ENCODE data around the gene TM4SF1. TPM values are rescaled to one million over a fixed set of nuclear protein-coding genes. Genes with fewer than 3 reads are reported as not detected.

TM4SF1 gene
- total RNA-seq, 1 donor from 2014 or later = 23.2 TPM

DNA sequence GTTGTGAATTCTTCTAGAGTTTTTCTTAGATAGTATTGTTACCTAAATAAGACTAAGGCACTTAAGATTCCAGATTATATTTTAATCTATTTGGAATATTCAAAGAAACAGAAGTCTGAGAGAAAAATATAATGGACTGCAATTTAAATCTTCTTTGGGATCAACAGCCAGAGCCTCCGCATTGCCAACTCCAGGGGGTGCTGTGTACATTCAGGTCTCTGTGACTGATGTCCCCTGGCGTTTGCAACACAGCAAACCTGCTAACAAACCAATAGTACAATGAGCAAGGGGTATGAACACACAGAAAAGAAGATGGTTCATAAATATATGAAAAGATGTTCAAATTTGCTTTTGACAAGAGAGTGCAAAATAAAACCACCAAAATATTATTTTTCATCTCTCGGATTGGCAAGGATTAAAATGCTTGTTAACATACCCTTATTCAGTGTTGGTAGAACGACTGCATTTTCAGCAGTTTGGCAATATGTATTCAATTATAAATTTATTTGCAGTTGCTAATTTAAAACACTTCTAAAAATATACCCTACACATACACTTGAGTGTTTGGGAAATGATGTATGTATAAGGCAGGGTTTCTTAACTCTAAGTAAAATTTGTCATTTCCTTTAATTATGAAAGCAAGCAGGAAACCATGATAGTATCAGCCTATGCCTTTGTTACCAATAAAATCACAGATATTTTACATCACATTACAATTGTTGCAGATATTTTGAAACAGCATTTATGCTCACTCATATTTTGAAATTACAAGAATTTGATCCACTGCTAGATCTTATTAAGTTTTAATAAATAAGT lies 16.1 kb upstream of the TM4SF1 start:
- peak; percentile 80 for DNase-seq (ENCODE audit: low read depth)
- TF ChIP-seq, protein P1, sequence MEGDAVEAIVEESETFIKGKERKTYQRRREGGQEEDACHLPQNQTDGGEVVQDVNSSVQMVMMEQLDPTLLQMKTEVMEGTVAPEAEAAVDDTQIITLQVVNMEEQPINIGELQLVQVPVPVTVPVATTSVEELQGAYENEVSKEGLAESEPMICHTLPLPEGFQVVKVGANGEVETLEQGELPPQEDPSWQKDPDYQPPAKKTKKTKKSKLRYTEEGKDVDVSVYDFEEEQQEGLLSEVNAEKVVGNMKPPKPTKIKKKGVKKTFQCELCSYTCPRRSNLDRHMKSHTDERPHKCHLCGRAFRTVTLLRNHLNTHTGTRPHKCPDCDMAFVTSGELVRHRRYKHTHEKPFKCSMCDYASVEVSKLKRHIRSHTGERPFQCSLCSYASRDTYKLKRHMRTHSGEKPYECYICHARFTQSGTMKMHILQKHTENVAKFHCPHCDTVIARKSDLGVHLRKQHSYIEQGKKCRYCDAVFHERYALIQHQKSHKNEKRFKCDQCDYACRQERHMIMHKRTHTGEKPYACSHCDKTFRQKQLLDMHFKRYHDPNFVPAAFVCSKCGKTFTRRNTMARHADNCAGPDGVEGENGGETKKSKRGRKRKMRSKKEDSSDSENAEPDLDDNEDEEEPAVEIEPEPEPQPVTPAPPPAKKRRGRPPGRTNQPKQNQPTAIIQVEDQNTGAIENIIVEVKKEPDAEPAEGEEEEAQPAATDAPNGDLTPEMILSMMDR (IDR thresholded peaks at IDR 0.05; ENCODE audit: insufficient read depth, low read length, severe bottlenecking) = peak; percentile 84
- no peak for FAIRE-seq
- Histone ChIP-seq H3K27me3 (ENCODE audit: control insufficient read depth, insufficient read depth, low read length) (no peaks in the 10 kb centered on the region), H3K36me3 (ENCODE audit: control insufficient read depth, insufficient read depth, low read length) (no peaks in the 10 kb centered on the region), H3K4me3 (ENCODE audit: low read depth, low read length) (no peak overlapping the region)

- Histone ChIP-seq H3K4me3 (ENCODE audit: low read depth, low read length) (no peak overlapping the region), H3K36me3 (ENCODE audit: control insufficient read depth, insufficient read depth, low read length) (no peaks in the 10 kb centered on the region), H3K27me3 (ENCODE audit: control insufficient read depth, insufficient read depth, low read length) (no peaks in the 10 kb centered on the region)
- no peak for FAIRE-seq
- TF ChIP-seq, protein P1 (IDR thresholded peaks at IDR 0.05; ENCODE audit: insufficient read depth, low read length, severe bottlenecking) = no peak
- no peak for DNase-seq (ENCODE audit: low read depth)
Observed at GRCh38 chr3:149391960-149392359, 14.5 kb upstream of the TM4SF1 start.

GRCh38 chr3:149390772-149391212 lies 13.3 kb upstream of the TM4SF1 start:
- H3K36me3 ChIP-seq (ENCODE audit: control insufficient read depth, insufficient read depth, low read length) = no peaks in the 10 kb centered on the region
- DNase-seq (ENCODE audit: low read depth) = peak; percentile 92
- TF ChIP-seq, protein P1 (IDR thresholded peaks at IDR 0.05; ENCODE audit: insufficient read depth, low read length, severe bottlenecking) = no peak
- FAIRE-seq = no peak
- H3K4me3 ChIP-seq (ENCODE audit: low read depth, low read length) = no peak overlapping the region
- H3K27me3 ChIP-seq (ENCODE audit: control insufficient read depth, insufficient read depth, low read length) = no peaks in the 10 kb centered on the region

- Histone ChIP-seq H3K36me3 (ENCODE audit: control insufficient read depth, insufficient read depth, low read length) (no peaks in the 10 kb centered on the region), H3K4me3 (ENCODE audit: low read depth, low read length) (no peak overlapping the region), H3K27me3 (ENCODE audit: control insufficient read depth, insufficient read depth, low read length) (no peaks in the 10 kb centered on the region)
- DNase-seq (ENCODE audit: low read depth) (peak; percentile 63), FAIRE-seq (no peak)
- TF ChIP-seq, protein P1 (IDR thresholded peaks at IDR 0.05; ENCODE audit: insufficient read depth, low read length, severe bottlenecking) = no peak
Observed at GRCh38 chr3:149390294-149390693, 12.8 kb upstream of the TM4SF1 start.

- TF ChIP-seq, protein P1 (IDR thresholded peaks at IDR 0.05; ENCODE audit: insufficient read depth, low read length, severe bottlenecking) = no peak
- no peaks in the 10 kb centered on the region for H3K27me3 ChIP-seq (ENCODE audit: control insufficient read depth, insufficient read depth, low read length)
- no peaks in the 10 kb centered on the region for H3K36me3 ChIP-seq (ENCODE audit: control insufficient read depth, insufficient read depth, low read length)
- FAIRE-seq (no peak), DNase-seq (ENCODE audit: low read depth) (no peak)
- H3K4me3 ChIP-seq (ENCODE audit: low read depth, low read length) = no peak overlapping the region
Observed at GRCh38 chr3:149388531-149389417, 11.3 kb upstream of the TM4SF1 start.

All from bronchial epithelial cell (primary cell).